Measurements from ENCODE around the gene GMDS.

The GMDS gene

DNA sequence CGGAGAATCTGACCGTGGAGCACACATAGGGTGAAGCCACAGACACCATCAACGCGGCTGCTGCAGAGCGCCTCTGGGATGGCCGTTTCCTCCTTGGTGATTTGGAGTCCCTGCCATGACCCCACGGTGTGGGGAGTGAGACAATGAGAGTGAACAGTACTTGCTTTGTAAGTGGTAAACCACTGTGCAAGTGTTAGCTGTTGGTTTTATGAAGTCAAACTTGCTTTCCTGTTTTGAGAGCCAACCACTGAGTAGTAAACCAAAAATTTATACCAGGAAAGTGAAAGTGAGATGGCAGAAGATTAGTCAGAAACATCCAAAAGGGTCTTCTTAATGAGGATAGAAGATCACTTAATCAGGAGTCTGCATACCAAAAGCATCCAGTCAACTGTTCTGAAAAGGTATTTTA, 475.0 kb downstream of the GMDS start:
- Mint-ChIP-seq H3K36me3 (ENCODE audit: insufficient read depth) (no peaks in the 10 kb centered on the region), H3K27ac (peak overlapping the region; percentile 59 to 67), H3K4me1 (ENCODE audit: low read depth in 2 of 2) (peaks cover 24 to 32% of the 10 kb centered on the region in 2 donors), H3K4me3 (peak overlapping the region; percentile 62 to 67), H3K27me3 (peaks cover 0 to 5% of the 10 kb centered on the region in 2 donors), H3K9me3 (no peaks in the 10 kb centered on the region)
- DNase-seq (peak; percentile 13 to 43 (median 23)), ATAC-seq (replicated peaks) (peak; percentile 93)

DNA sequence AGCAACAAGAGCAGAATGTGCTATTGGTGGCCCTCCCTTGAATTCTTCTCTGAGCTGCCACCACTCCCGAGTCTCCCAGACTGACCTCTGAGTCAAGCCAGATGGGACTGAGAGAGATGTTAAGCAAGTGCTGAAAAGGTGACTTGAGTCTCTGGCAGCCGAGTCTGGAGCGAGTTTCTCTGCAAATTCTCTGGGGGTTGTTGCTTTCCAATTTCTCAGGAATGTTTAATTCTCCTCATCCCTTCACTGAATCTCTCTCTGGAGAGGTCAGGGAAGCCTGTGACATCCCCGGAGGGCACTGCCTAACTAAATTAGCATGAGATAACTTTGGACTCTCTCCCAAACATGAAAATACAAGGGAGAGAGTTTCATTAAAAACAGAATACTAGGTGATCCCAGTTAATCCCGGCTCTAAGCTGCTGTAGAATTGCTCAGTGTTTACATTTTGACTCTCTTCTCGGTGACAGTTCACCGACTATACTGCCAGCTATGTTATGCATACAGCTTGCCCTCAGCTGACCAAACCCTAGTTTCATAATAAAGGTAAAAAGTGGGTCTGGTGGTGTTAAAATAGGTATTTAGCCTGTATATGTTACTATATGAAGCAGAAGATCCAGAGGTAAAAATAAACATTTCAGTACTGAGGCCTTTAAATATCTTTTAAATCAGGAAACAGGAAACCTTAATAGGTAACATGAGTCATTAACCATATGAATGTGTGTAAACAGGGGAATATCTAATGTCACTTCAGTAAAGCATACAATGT, 477.7 kb downstream of the GMDS start:
- DNase-seq (no peak), ATAC-seq (replicated peaks) (no peak)
- Mint-ChIP-seq H3K27me3 (peaks cover 0 to 5% of the 10 kb centered on the region in 2 donors), H3K36me3 (ENCODE audit: insufficient read depth) (no peaks in the 10 kb centered on the region), H3K9me3 (no peaks in the 10 kb centered on the region), H3K4me1 (ENCODE audit: low read depth in 2 of 2) (peaks cover 20 to 22% of the 10 kb centered on the region in 2 donors), H3K4me3 (no peak overlapping the region), H3K27ac (no peak overlapping the region)

GRCh38 chr6:1766654-1767053, 478.8 kb downstream of the GMDS start:
- Mint-ChIP-seq H3K27ac (no peak overlapping the region), H3K4me1 (ENCODE audit: low read depth in 2 of 2) (peaks cover 17 to 21% of the 10 kb centered on the region in 2 donors), H3K36me3 (ENCODE audit: insufficient read depth) (no peaks in the 10 kb centered on the region), H3K27me3 (peaks cover 0 to 3% of the 10 kb centered on the region in 2 donors), H3K9me3 (no peaks in the 10 kb centered on the region), H3K4me3 (no peak overlapping the region)
- ATAC-seq (replicated peaks) = no peak
- DNase-seq = no peak

DNA sequence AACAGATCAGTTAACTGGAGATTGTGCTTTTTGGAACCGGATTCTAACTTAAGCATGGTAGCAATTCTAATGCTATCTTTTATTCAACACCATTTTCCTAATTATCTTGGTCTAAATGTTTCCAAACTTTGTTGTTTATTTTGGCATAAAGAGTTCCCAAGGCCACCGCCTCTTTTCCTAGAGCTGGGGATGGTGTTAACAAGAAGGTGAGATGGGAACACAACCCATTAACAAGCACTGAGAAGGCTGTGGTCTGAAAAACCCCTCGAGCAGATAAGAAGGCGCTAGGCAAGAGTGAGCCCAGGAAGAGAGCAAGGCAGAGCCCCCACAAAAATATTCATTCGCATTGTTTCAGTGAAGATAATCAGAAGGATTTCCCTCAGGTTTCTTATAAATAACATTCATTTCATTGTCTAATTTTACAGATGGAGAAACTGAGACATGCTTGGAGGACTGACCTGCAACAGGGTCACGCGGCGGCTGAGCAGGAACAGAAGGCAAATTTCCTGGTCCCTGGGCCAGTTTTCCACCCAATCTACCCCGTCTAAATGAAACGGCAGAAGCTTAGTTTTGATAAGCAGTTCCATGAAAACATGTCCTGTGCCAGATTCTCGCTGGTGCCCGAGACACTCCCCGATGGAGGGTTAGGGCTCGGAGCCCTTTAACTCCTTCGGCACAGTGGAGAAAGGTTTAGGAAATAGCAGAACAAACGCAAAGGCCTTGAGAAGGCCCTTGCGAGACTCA, 480.1 kb downstream of the GMDS start:
- Mint-ChIP-seq H3K9me3 (no peaks in the 10 kb centered on the region), H3K27ac (no peak overlapping the region), H3K4me3 (no peak overlapping the region), H3K4me1 (ENCODE audit: low read depth in 2 of 2) (peaks cover 7 to 11% of the 10 kb centered on the region in 2 donors), H3K36me3 (ENCODE audit: insufficient read depth) (no peaks in the 10 kb centered on the region), H3K27me3 (no peaks in the 10 kb centered on the region)
- DNase-seq (no peak), ATAC-seq (replicated peaks) (no peak)

GRCh38 chr6:1764397-1764987, 480.9 kb downstream of the GMDS start:
- peaks cover 0 to 5% of the 10 kb centered on the region in 2 donors for H3K4me1 Mint-ChIP-seq (ENCODE audit: low read depth in 2 of 2)
- DNase-seq (no peak), ATAC-seq (replicated peaks) (no peak)
- no peak overlapping the region for H3K4me3 Mint-ChIP-seq
- no peak overlapping the region for H3K27ac Mint-ChIP-seq
- H3K9me3 Mint-ChIP-seq = no peaks in the 10 kb centered on the region
- no peaks in the 10 kb centered on the region for H3K36me3 Mint-ChIP-seq (ENCODE audit: insufficient read depth)
- H3K27me3 Mint-ChIP-seq = no peaks in the 10 kb centered on the region

DNA sequence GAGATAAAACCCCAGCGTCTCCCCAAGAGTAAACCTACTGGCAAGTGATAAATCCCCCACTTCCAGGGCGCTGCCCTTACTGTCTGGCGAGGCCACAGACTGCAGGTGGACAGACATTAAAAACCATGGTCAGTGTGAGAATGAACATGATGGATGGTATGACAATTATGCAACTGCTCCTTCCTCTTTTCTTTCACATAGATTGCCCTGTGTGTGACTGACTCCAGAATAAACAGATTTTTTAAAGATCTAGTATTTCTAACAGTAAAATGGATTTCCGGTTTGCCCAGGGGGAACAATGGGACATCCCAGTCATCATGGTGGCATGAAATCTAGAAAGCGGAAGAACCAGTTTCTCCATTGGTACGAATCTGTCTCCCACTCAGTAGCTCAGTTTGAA, 482.0 kb downstream of the GMDS start:
- Mint-ChIP-seq H3K36me3 (ENCODE audit: insufficient read depth) (no peaks in the 10 kb centered on the region), H3K9me3 (no peaks in the 10 kb centered on the region), H3K27ac (no peak overlapping the region), H3K27me3 (no peaks in the 10 kb centered on the region), H3K4me3 (no peak overlapping the region), H3K4me1 (ENCODE audit: low read depth in 2 of 2) (peaks cover 0 to 5% of the 10 kb centered on the region in 2 donors)
- DNase-seq (no peak), ATAC-seq (replicated peaks) (no peak)

DNA sequence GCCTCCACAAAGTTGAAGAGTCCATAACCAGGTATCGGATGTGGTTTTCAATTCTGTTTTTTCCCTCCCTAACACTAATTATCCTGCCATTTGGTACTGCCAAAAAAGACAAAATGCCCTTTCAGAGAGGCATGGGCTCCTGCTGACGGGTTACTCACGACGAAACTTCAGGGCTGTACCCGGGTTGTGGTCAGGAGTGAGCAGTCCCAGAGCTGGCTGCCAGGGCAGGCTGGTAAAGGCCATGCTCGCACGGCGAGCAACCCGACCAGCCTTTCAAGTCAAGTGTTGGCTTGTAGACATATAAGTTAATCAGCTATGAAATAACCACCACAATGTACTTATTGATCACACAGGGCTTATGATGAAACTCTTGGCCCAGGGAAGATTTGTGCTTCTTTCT, 483.2 kb downstream of the GMDS start:
- Mint-ChIP-seq H3K4me3 (no peak overlapping the region), H3K36me3 (ENCODE audit: insufficient read depth) (no peaks in the 10 kb centered on the region)
- DNase-seq = no peak

GRCh38 chr6:1761477-1761877, 483.9 kb downstream of the GMDS start:
- no peak for DNase-seq
- no peaks in the 10 kb centered on the region for H3K9me3 Mint-ChIP-seq
- H3K36me3 Mint-ChIP-seq (ENCODE audit: insufficient read depth) = no peaks in the 10 kb centered on the region
- no peaks in the 10 kb centered on the region for H3K27me3 Mint-ChIP-seq
- H3K4me3 Mint-ChIP-seq = no peak overlapping the region
- ATAC-seq (replicated peaks) = no peak
- no peak overlapping the region for H3K27ac Mint-ChIP-seq
- no peaks in the 10 kb centered on the region for H3K4me1 Mint-ChIP-seq (ENCODE audit: low read depth in 2 of 2)

More for the DNA sequence above, 483.2 kb downstream of the GMDS start:
- Mint-ChIP-seq H3K27ac (no peak overlapping the region), H3K27me3 (no peaks in the 10 kb centered on the region), H3K9me3 (no peaks in the 10 kb centered on the region), H3K4me1 (ENCODE audit: low read depth in 2 of 2) (no peaks in the 10 kb centered on the region)
- no peak for ATAC-seq (replicated peaks)

GRCh38 chr6:1760876-1761275, 484.5 kb downstream of the GMDS start:
- Mint-ChIP-seq H3K27ac (no peak overlapping the region), H3K36me3 (ENCODE audit: insufficient read depth) (no peaks in the 10 kb centered on the region), H3K4me3 (no peak overlapping the region), H3K27me3 (no peaks in the 10 kb centered on the region), H3K9me3 (no peaks in the 10 kb centered on the region), H3K4me1 (ENCODE audit: low read depth in 2 of 2) (no peaks in the 10 kb centered on the region)
- ATAC-seq (replicated peaks) (no peak), DNase-seq (no peak)

DNA sequence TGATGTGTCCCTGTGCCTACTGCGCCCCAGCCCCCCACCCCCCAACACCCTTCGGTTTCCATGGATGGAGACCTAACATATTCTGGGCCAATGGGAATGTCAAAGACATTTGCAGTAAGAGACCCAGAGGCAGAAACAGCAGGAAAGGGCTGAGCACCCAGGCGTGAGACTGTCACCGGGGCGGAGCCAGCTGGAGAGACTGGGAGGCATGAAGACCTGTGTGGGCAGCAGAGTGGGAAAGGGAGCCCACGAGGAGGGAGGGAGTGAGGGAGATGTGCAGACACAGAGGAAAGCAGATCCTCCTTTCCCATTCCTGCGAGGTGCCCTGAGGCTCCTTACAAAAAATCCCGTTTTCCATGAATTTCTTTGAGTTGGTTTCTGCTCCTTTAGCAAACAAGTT, 485.5 kb downstream of the GMDS start:
- ATAC-seq (replicated peaks) (no peak), DNase-seq (no peak)
- no peaks in the 10 kb centered on the region for H3K4me1 Mint-ChIP-seq (ENCODE audit: low read depth in 2 of 2)
- no peaks in the 10 kb centered on the region for H3K9me3 Mint-ChIP-seq
- H3K27ac Mint-ChIP-seq = no peak overlapping the region
- H3K4me3 Mint-ChIP-seq = no peak overlapping the region
- H3K36me3 Mint-ChIP-seq (ENCODE audit: insufficient read depth) = no peaks in the 10 kb centered on the region
- H3K27me3 Mint-ChIP-seq = no peaks in the 10 kb centered on the region

DNA sequence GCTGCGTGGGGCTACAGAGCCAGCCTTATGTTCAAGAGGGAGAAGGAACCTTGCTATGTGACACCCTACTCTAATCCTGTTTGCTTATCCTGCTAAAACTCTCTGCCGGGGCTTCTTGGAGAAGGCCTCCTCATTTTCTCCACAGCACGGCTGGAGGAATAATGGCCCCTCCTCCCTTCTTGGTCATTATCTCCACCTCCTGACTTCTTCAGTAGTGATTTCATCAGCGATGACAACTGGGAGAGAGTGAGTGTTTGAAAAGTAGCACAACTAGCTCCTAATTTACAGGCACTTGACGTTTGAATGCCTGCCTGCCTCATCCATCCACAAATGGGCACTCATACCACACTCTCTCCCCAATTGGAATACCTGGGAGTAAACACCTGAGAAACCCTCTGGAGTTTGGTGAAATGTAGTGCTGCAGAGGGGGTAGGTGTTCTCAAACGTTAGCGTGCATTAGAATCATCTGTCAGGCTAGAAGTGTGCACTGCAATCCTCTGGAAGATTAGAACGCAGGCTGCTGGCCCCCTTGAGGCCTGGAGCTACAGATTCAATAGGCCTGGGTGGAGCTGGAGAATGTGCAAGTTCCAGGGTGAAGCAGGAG, 487.2 kb downstream of the GMDS start:
- no peak for DNase-seq
- ATAC-seq (replicated peaks) = no peak
- Mint-ChIP-seq H3K27me3 (no peaks in the 10 kb centered on the region), H3K36me3 (ENCODE audit: insufficient read depth) (no peaks in the 10 kb centered on the region), H3K27ac (no peak overlapping the region), H3K4me3 (no peak overlapping the region), H3K4me1 (ENCODE audit: low read depth in 2 of 2) (no peaks in the 10 kb centered on the region), H3K9me3 (peaks cover 0 to 6% of the 10 kb centered on the region in 2 donors)

- Mint-ChIP-seq H3K36me3 (ENCODE audit: insufficient read depth) (no peaks in the 10 kb centered on the region), H3K4me1 (ENCODE audit: low read depth in 2 of 2) (no peaks in the 10 kb centered on the region), H3K27me3 (no peaks in the 10 kb centered on the region), H3K4me3 (no peak overlapping the region), H3K9me3 (peaks cover 0 to 6% of the 10 kb centered on the region in 2 donors), H3K27ac (no peak overlapping the region)
- ATAC-seq (replicated peaks) (no peak), DNase-seq (no peak)
These were observed 488.3 kb downstream of the GMDS start for GRCh38 chr6:1757131-1757530.

DNA sequence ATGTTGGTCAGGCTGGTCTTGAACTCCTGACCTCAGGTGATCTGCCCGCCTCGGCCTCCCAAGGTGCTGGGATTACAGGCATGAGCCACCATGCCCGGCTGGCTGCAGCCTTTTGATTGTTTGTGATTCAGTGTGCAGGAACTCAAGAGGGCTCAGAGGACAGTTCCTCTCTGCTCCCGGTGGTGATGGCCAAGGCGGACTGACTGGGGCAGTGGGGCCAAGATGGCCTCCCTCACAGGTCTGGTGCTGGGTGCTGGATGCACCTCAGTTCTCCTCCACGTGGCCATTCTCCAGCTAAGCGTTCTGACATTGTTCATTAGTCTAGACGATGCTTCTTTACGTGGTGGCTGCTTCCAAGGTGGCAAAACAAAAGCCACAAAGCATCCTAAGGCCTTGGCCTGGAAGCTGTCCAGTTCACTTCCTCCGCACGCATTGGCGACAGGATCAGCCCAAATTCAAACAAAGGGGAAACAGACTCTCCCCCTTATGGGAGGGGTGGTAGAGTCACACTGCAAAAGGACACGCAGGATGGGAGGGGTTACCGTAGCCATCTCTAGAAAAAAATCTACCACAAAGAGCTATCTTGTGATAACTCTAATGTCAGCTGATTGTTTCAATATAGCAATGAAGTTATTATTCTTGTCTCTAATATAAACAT, 488.8 kb downstream of the GMDS start:
- ATAC-seq (replicated peaks) = no peak
- Mint-ChIP-seq H3K27me3 (no peaks in the 10 kb centered on the region), H3K4me1 (ENCODE audit: low read depth in 2 of 2) (no peaks in the 10 kb centered on the region), H3K36me3 (ENCODE audit: insufficient read depth) (no peaks in the 10 kb centered on the region), H3K9me3 (peaks cover 0 to 8% of the 10 kb centered on the region in 2 donors), H3K4me3 (no peak overlapping the region), H3K27ac (no peak overlapping the region)
- no peak for DNase-seq
